Thyroid gland (tissue), 4 donors: ENCODE measurements around the gene IFT122. TPM values are rescaled to one million over a fixed set of nuclear protein-coding genes. Genes with fewer than 3 reads are reported as not detected.
"Not testable (repeated sequence)": the region's sequence is repeated elsewhere in the genome, so short reads cannot be mapped to it uniquely, and the experiment has no call there.

Source experiments
- DNase-seq, 2 donors: peaks; one replicate each; pipeline ENCODE4 v3.0.0-alpha.2; 2019
- H3K27ac ChIP-seq, 3 donors: fragments of 200-600 bp; sonication (generic); 1 replicate in 2 of 3; 2 replicates in 1 of 3; pipeline ENCODE4 v1.5.1; 2016 to 2019; ENCODE audit warnings: mild to moderate bottlenecking in 1 of 3, moderate library complexity in 1 of 3
- H3K27me3 ChIP-seq: fragments of 200-600 bp; sonication (generic); one replicate; pipeline ENCODE4 v1.5.1; 2019
- H3K36me3 ChIP-seq, 2 donors: fragments of 200-600 bp; sonication (generic); one replicate each; pipeline ENCODE4 v1.5.1; 2016 to 2019
- H3K4me1 ChIP-seq, 2 donors: fragments of 200-600 bp; sonication (generic); one replicate each; pipeline ENCODE4 v1.5.1; 2017 to 2019
- H3K4me3 ChIP-seq, 3 donors: fragments of 200-600 bp; sonication (generic); replicated peaks in 1 of 3; 1 replicate in 2 of 3; 2 replicates in 1 of 3; pipeline ENCODE4 v1.5.1; 2016; ENCODE audit warnings: mild to moderate bottlenecking in 1 of 3
- H3K9me3 ChIP-seq: fragments of 200-600 bp; sonication (generic); one replicate; pipeline ENCODE4 v1.5.1; 2017
- POLR2A ChIP-seq, 2 donors: fragments of 450-650 bp; IDR thresholded peaks; one replicate each; pipeline ENCODE4 v1.6.1; 2017; ENCODE audit warnings: antibody characterized with exemption in 2 of 2, mild to moderate bottlenecking in 2 of 2, moderate library complexity in 1 of 2
- WGBS, 2 donors: methylation state at CpG; one replicate each; pipeline ENCODE4 v1.1.5; 2017; 5-methylcytosine and 5-hydroxymethylcytosine counted together
- intact Hi-C: fragments of 100-400 bp; cut with DNase I; formaldehyde crosslinking; loops from one replicate; pipeline ENCODE4 v1.15.1; 2023
- total RNA-seq, 4 donors: library from RNA; depleted of rRNA; stranded (reverse); fragments of >200 nt; gene quantifications; one replicate each; pipeline ENCODE4 v1.2.3, GENCODE V29; 2016
- TF ChIP-seq, protein P1 (sequence below), 6 experiments: fragments of 200-600 bp in 3 of 6; fragments of 450-650 bp in 3 of 6; sonication (generic) in 3 of 6; IDR thresholded peaks; one replicate each; pipeline ENCODE4 v1.5.1; 2016 to 2019; ENCODE audit warnings: antibody characterized with exemption in 6 of 6, mild to moderate bottlenecking in 2 of 6, inconsistent platforms in 1 of 6, moderate library complexity in 1 of 6

IFT122 gene
- total RNA-seq, 4 donors from 2014 or later, result 40.7 to 67.9 (median 46.7) TPM

DNA sequence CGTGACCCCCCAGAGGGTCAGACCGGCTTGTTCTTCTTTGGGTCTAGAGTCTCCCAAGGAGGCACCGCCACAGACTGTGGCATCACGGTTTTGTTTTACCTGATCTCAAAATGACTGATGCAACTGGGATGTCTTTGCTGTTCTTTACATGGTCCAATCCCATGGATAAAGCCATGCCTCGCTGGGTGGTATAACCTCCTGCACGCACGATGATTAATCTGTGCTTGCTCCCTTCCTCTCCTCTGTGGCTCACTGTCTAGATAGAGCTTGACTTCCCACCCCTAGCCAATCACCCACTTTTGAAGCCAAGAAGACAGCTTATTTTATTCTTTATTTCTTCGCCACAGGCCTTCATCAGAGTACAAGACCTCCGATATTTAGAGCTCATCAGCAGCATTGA is 51.8 kb downstream of the IFT122 start:
- no peak overlapping the region for H3K4me3 ChIP-seq
- intact Hi-C loops, result loop anchor here (10.0 kb wide), 1 partner anchor 133 kb away; no protein-coding TSS in a partner anchor
- H3K27ac ChIP-seq, result no peak overlapping the region
- peaks cover 6 to 32% of the 10 kb centered on the region in 2 donors for H3K4me1 ChIP-seq
- no peak for TF ChIP-seq POLR2A (IDR thresholded peaks at IDR 0.05)
- TF ChIP-seq, protein P1, sequence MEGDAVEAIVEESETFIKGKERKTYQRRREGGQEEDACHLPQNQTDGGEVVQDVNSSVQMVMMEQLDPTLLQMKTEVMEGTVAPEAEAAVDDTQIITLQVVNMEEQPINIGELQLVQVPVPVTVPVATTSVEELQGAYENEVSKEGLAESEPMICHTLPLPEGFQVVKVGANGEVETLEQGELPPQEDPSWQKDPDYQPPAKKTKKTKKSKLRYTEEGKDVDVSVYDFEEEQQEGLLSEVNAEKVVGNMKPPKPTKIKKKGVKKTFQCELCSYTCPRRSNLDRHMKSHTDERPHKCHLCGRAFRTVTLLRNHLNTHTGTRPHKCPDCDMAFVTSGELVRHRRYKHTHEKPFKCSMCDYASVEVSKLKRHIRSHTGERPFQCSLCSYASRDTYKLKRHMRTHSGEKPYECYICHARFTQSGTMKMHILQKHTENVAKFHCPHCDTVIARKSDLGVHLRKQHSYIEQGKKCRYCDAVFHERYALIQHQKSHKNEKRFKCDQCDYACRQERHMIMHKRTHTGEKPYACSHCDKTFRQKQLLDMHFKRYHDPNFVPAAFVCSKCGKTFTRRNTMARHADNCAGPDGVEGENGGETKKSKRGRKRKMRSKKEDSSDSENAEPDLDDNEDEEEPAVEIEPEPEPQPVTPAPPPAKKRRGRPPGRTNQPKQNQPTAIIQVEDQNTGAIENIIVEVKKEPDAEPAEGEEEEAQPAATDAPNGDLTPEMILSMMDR (IDR thresholded peaks at IDR 0.05), result no peak
- H3K27me3 ChIP-seq, result no peaks in the 10 kb centered on the region
- WGBS, 2 donors, result 95 to 99% methylated on average over 9 of the region's 9 CpGs
- peaks cover 5% of the 10 kb centered on the region in 2 donors for H3K36me3 ChIP-seq
- no peaks in the 10 kb centered on the region for H3K9me3 ChIP-seq
- DNase-seq, result no peak

DNA sequence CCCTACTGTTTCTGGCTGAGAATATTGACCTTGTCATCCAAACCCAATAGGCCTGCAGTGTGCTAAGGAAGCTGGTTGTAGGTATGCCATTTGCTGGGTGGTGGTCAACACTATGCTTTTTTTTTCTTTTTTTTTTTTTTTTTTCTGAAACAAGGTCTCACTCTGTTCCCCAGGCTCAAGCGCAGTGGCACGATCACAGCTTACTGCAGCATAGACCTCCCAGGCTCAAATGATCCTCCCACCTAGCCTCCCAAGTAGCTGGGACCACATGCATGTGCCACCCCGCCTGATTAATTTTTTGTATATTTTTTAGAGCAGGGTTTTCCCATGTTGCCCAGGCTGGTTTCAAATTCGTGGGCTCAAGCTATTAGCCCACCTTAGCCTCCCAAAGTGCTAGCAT is 52.7 kb downstream of the IFT122 start:
- WGBS, 2 donors, result 93 to 95% methylated on average over 4 of the region's 4 CpGs
- H3K4me3 ChIP-seq, result no peak overlapping the region
- peaks cover 5% of the 10 kb centered on the region in 2 donors for H3K36me3 ChIP-seq
- peaks cover 6 to 35% of the 10 kb centered on the region in 2 donors for H3K4me1 ChIP-seq
- H3K27me3 ChIP-seq, result no peaks in the 10 kb centered on the region
- intact Hi-C loops, result loop anchor here (10.0 kb wide), 1 partner anchor 132 kb away; no protein-coding TSS in a partner anchor
- TF ChIP-seq, protein P1 (IDR thresholded peaks at IDR 0.05), result no peak
- no peak for TF ChIP-seq POLR2A (IDR thresholded peaks at IDR 0.05)
- no peak overlapping the region for H3K27ac ChIP-seq
- no peaks in the 10 kb centered on the region for H3K9me3 ChIP-seq
- no peak for DNase-seq

DNA sequence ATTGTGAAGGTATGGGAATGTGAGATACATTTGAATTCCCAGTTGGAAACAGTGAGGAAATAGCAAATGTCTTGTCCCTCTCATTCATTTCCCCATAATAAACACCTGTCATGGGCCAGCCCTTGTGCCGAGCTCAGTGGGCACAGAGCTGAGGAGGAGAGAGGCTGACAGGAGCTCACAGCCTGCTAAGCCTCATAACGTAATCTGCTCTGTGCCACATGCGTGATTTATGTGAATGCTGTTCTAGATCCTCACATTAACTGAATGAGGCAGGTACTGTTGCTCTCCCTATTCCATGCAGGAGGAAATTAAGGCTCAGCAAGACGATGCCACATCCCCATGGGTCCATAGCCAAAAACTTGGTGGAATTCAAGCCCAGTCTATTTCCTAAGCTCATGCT is 53.2 kb downstream of the IFT122 start:
- no peak for DNase-seq
- H3K9me3 ChIP-seq, result no peaks in the 10 kb centered on the region
- peaks cover 5% of the 10 kb centered on the region in 2 donors for H3K36me3 ChIP-seq
- peaks cover 6 to 40% of the 10 kb centered on the region in 2 donors for H3K4me1 ChIP-seq
- no peak for TF ChIP-seq POLR2A (IDR thresholded peaks at IDR 0.05)
- TF ChIP-seq, protein P1 (IDR thresholded peaks at IDR 0.05), result no peak
- H3K27ac ChIP-seq, result no peak overlapping the region
- intact Hi-C loops, result loop anchor here (10.0 kb wide), 1 partner anchor 132 kb away; no protein-coding TSS in a partner anchor
- 86 to 98% methylated on average over 4 of the region's 4 CpGs for WGBS, 2 donors
- no peaks in the 10 kb centered on the region for H3K27me3 ChIP-seq
- no peak overlapping the region for H3K4me3 ChIP-seq

DNA sequence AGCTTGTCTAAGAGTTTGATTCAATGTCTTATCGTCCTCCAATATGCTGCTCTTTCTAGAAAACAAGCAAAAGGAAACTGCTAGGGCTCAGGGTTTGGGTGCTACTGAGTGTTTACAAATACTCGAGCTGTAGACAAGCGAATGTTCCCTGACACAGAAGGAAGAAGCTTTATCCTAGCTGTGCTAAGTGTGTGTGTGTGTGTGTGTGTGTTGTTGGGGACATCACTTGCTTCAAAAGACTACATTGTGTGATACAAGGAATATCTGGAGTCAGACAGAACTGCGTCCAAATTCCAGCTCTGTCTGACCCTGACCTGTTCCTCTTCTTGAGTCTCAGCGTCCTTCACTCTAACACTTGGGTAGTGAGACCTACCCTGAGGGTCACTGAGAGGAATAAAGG is 54.5 kb downstream of the IFT122 start:
- not testable (repeated sequence) for DNase-seq, H3K9me3 ChIP-seq, H3K27me3 ChIP-seq, H3K36me3 ChIP-seq, H3K4me3 ChIP-seq
- peaks cover 6 to 51% of the 10 kb centered on the region in 2 donors for H3K4me1 ChIP-seq
- intact Hi-C loops, result loop anchor here (10.0 kb wide), 1 partner anchor 130 kb away; no protein-coding TSS in a partner anchor
- peak overlapping the region; percentile 31 to 83 (median 74) for H3K27ac ChIP-seq
- WGBS, 2 donors, result 63 to 72% methylated on average over 5 of the region's 5 CpGs

DNA sequence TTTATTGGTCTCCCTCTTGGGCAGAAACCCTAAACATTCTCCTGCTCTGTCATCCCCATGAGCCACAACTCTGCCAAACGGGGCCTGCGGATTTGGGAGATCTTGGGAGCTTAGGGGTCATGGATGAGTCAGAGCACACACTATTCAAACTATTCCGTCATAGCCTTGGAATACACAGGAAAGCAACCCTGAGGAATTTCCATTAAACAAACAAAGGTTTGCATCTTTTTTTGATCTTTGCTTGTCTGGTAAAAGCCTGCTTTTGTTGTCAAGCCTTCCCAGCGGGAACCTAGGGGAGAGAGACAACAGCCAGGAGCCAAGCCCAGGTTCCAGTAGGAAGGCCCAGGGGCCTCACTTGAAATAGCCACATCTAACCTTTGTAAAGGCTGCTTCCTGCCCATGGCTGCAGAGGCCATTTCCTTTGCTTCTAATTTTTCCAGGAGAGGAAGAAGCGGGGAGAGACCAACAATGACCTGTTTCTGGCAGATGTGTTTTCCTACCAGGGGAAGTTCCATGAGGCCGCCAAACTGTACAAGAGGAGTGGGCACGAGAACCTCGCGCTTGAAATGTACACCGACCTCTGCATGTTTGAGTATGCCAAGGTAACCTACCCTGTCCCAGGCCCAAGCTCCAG is 55.1 kb downstream of the IFT122 start:
- H3K9me3 ChIP-seq, H3K36me3 ChIP-seq, H3K27me3 ChIP-seq, H3K4me3 ChIP-seq: not testable (repeated sequence)
- Histone ChIP-seq H3K4me1 (peaks cover 6 to 48% of the 10 kb centered on the region in 2 donors), H3K27ac (peak overlapping the region; percentile 39 to 83 (median 74))
- intact Hi-C loops, result loop anchor here (10.0 kb wide), 1 partner anchor 130 kb away; no protein-coding TSS in a partner anchor
- 70 to 77% methylated on average over 9 to 10 of the region's 10 CpGs for WGBS, 2 donors
- peak in 1 of 2 donors; percentile 35 for DNase-seq

DNA sequence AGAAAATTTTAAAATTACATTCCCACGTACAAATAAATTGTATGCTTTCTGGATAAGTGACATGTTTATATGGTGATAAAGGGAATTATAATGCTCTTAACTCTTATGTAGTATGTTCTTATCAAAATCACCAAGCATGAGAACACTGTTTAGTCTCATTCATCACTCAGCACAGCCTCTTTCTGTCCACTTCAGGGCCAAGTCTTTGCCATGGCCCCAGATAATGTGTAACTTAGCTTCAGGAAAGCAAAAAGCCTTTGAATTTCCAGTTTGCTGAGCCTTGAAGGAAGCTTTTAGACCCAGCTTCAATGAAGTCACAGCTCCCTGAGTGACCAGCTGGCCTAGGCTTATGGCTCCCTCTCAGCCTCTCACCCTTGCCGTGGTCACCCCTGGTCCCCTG is 57.9 kb downstream of the IFT122 start:
- not testable (repeated sequence) for DNase-seq, H3K36me3 ChIP-seq, H3K27me3 ChIP-seq, H3K9me3 ChIP-seq, H3K4me3 ChIP-seq
- Histone ChIP-seq H3K27ac (peak overlapping the region in 2 of 3 donors; percentile 19 to 40), H3K4me1 (peaks cover 0 to 38% of the 10 kb centered on the region in 2 donors)
- WGBS, 2 donors, result 93 to 96% methylated on average over 2 of the region's 2 CpGs
- intact Hi-C loops, result loop anchor here (10.0 kb wide), 1 partner anchor 127 kb away; no protein-coding TSS in a partner anchor

DNA sequence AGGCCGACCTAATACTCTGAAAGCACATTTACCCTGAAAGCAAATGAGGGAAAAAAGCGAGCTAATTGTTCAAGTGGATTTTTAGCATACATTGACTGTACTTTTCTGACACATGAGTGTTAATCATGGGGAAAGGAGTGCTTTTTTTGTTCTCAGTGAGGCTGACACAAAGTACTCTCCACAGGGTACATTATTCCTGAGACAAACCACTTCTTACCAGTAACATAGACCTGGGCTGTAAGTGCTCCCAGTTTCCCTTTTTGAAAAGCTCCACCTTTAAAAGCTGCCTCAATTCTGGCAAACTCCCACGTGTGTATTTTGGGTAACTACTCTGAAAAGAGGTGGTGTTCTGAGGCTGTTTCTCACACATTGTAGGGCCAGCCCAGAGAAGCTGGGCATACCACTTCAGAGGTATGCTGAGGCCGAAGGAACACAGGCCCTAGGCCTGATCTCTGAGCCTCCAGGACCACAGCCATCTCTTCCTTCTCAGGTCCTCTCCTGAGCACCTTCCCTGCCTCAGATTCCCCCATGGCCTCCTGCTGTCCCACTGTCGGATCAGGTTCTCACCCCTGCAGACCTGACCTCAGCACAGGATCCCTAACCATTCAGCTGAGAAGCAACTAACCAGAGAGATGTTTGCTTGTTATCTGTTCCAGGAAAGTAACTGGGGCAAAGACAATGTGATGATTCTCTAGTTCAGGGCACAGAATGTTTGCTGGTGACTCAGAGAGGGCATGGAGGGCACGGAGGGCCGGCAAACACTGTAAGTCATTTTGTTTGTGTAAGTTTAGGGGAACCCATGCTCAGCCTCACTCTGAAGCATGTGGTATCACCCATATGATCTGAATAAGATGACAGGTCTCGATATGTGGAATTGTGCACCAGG is 58.8 kb downstream of the IFT122 start:
- DNase-seq, result peak; percentile 29 to 46
- intact Hi-C loops, result loop anchor here (10.0 kb wide), 1 partner anchor 126 kb away; no protein-coding TSS in a partner anchor
- H3K4me3 ChIP-seq, H3K27me3 ChIP-seq, H3K9me3 ChIP-seq: not testable (repeated sequence)
- peaks cover 4 to 18% of the 10 kb centered on the region in 2 donors for H3K36me3 ChIP-seq
- 58 to 69% methylated on average over 6 to 8 of the region's 8 CpGs for WGBS, 2 donors
- peak overlapping the region in 1 of 3 donors; percentile 30 for H3K27ac ChIP-seq
- peaks cover 0 to 38% of the 10 kb centered on the region in 2 donors for H3K4me1 ChIP-seq

DNA sequence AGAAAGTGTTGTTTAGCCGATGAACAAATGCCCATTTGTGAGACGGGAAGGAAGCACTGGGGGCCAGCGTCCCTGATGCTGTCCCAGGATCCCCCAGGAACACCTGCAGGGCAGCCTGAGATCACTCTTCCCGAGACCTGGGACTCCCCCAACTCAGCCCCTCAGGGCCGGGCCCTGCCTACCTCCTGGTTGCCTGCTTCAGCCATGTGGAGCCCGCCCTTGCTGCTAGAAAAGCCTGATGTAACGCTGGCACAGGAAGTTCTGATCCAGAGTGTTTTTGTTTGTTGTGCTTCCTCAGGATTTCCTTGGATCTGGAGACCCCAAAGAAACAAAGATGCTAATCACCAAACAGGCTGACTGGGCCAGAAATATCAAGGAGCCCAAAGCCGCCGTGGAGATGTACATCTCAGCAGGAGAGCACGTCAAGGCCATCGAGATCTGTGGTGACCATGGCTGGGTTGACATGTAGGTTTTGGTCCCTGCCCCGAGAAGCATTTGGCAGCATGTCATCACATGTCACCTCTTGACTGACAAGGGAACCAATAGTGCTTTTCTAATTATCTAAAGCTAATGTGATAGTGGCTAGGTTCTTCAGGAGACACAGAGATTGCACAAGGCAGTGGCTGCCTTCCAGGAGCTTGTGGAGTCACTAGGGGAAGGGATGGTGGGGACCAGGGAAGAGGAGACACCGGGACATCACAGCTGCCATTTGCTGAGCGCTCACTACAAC is 59.7 kb downstream of the IFT122 start:
- intact Hi-C loops, result loop anchor here (10.0 kb wide), 2 partner anchors 125 to 435 kb away; no protein-coding TSS in a partner anchor
- H3K4me3 ChIP-seq, H3K27me3 ChIP-seq, H3K9me3 ChIP-seq, DNase-seq: not testable (repeated sequence)
- Histone ChIP-seq H3K36me3 (peaks cover 4 to 23% of the 10 kb centered on the region in 2 donors), H3K27ac (peak overlapping the region in 1 of 3 donors; percentile 8), H3K4me1 (peaks cover 0 to 30% of the 10 kb centered on the region in 2 donors)
- WGBS, 2 donors, result 73 to 87% methylated on average over 7 to 8 of the region's 14 CpGs
